Right atrium auricular region (tissue), 2 donors: Measurements from ENCODE around the gene CDK2AP2. TPM values are rescaled to one million over a fixed set of nuclear protein-coding genes. Genes with fewer than 3 reads are reported as not detected.

Experiments used
- DNase-seq: peaks from one replicate; pipeline ENCODE4 v3.0.0-alpha.2; 2019; ENCODE audit warnings: low spot score
- H3K27ac ChIP-seq, 2 donors: fragments of 200-600 bp; sonication (generic); 1 replicate in 1 of 2; 2 replicates in 1 of 2; pipeline ENCODE4 v1.5.1; 2016 to 2019
- H3K27me3 ChIP-seq, 2 donors: fragments of 200-600 bp; sonication (generic); one replicate each; pipeline versions ENCODE4 v1.5.1 to v1.6.0; 2017 to 2019
- H3K36me3 ChIP-seq: fragments of 200-600 bp; sonication (generic); one replicate; pipeline ENCODE4 v1.5.1; 2016
- H3K4me1 ChIP-seq, 2 donors: fragments of 200-600 bp; sonication (generic); one replicate each; pipeline versions ENCODE4 v1.5.1 to v1.6.0; 2017 to 2019
- H3K4me3 ChIP-seq, 2 donors: fragments of 200-600 bp; sonication (generic); 1 replicate in 1 of 2; 2 replicates in 1 of 2; pipeline ENCODE4 v1.5.1; 2017 to 2019; ENCODE audit warnings: mild to moderate bottlenecking in 1 of 2, moderate library complexity in 1 of 2
- H3K9me3 ChIP-seq, 2 donors: fragments of 200-600 bp; sonication (generic); one replicate each; pipeline ENCODE4 v1.5.1; 2019
- microRNA-seq, 2 donors: library from miRNA; unstranded; fragments of <30 nt; microRNA quantifications; one replicate each; pipeline ENCODE4, GENCODE V29; 2016 to 2017; ENCODE audit warnings: borderline number of aligned reads in 2 of 2, borderline replicate concordance in 1 of 2
- total RNA-seq, 2 donors: library from RNA; depleted of rRNA; stranded (reverse); fragments of >200 nt; gene quantifications; one replicate each; pipeline ENCODE4 v1.1.0, GENCODE V29; 2016
- TF ChIP-seq, protein P1 (sequence below), 2 donors: fragments of 200-600 bp; sonication (generic); IDR thresholded peaks; one replicate each; pipeline ENCODE4 v1.5.1; 2019; ENCODE audit warnings: antibody characterized with exemption in 2 of 2

The CDK2AP2 gene
- total RNA-seq, 2 donors from 2014 or later, result 49.1 to 70.0 TPM

DNA sequence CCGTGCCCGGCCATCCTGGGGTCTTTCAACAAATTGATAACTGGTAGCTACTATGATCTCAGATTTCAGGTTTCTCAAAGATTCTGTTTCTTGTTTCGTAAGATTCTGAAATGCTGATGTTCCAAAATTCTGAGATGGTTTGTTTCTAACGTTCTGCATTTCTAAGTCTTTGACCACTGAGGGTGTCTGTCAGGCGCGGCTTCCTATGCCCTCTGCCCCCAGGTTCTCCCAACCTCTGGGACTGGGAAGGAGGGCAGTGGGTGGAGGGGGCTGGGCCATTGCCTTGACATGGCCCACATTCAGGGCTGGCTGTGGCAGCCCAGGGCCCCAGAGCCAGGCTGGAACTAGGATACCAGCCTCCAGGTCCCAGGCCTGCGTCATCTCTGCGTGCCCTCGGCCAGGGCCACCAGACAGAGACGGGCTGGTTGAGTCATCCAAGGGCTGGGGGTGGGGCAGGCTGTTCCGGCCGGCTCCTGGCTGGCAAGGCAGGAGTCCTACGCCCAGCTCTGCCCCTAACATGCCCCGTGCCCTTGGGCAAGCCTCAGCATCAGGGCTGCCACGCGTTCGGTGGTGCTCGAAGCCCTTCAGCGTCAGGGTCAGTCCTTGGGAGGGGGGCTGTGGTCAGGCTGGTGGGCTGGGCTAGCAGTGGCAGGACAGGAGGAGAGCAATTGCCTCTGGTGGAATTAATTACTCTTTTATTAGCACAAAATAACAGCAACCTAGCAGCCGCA lies 44.1 kb downstream of the CDK2AP2 start:
- H3K9me3 ChIP-seq, result no peaks in the 10 kb centered on the region
- no peaks in the 10 kb centered on the region for H3K27me3 ChIP-seq
- peak; percentile 75 for DNase-seq
- H3K36me3 ChIP-seq, result no peaks in the 10 kb centered on the region
- H3K4me3 ChIP-seq, result peak overlapping the region; percentile 42 to 66
- TF ChIP-seq, protein P1, sequence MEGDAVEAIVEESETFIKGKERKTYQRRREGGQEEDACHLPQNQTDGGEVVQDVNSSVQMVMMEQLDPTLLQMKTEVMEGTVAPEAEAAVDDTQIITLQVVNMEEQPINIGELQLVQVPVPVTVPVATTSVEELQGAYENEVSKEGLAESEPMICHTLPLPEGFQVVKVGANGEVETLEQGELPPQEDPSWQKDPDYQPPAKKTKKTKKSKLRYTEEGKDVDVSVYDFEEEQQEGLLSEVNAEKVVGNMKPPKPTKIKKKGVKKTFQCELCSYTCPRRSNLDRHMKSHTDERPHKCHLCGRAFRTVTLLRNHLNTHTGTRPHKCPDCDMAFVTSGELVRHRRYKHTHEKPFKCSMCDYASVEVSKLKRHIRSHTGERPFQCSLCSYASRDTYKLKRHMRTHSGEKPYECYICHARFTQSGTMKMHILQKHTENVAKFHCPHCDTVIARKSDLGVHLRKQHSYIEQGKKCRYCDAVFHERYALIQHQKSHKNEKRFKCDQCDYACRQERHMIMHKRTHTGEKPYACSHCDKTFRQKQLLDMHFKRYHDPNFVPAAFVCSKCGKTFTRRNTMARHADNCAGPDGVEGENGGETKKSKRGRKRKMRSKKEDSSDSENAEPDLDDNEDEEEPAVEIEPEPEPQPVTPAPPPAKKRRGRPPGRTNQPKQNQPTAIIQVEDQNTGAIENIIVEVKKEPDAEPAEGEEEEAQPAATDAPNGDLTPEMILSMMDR (IDR thresholded peaks at IDR 0.05), result no peak
- peak overlapping the region; percentile 91 to 92 for H3K27ac ChIP-seq
- peaks cover 0 to 35% of the 10 kb centered on the region in 2 donors for H3K4me1 ChIP-seq

DNA sequence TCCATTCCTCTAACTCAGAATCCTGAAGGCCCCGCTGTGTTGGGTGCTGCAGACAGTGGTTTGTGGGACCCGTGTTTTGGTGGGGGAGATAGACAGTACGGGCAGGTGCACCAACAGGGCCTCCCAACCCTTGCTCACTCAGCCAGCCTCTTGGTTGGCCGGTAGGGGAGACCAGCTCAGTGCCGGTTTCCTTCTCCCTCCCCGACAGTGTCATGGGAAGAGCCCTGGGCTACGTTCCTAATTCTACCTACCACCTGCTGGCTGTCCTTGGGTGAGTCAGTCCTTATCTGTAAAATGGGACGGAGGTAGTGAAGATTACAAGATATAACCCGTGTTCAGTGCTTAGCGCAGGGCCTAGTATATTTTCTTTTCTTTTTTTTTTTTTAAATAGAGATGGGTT lies 44.8 kb downstream of the CDK2AP2 start:
- no peak for DNase-seq
- Histone ChIP-seq H3K4me1 (peaks cover 0 to 29% of the 10 kb centered on the region in 2 donors), H3K36me3 (no peaks in the 10 kb centered on the region), H3K27ac (no peak overlapping the region), H3K27me3 (no peaks in the 10 kb centered on the region), H3K9me3 (no peaks in the 10 kb centered on the region), H3K4me3 (no peak overlapping the region)
- TF ChIP-seq, protein P1 (IDR thresholded peaks at IDR 0.05), result no peak

DNA sequence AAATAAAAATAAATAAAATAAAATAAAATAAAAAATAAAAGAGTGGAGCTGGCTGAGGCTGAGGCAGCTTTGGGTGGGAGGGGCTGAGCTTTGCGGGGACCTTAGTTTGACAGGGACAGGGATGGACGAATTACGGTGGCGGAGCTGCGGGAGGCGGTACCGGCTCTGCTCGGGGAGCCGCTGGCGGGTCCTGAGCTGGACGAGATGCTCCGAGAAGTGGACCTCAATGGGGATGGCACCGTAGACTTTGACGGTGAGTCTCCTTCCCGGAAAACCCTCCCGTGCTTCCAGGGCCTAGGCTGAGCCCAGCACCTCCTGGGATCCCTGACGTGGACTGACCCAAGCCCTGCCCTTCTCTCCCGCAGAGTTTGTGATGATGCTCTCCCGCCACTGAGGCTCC lies 49.7 kb downstream of the CDK2AP2 start:
- TF ChIP-seq, protein P1 (IDR thresholded peaks at IDR 0.05), result no peak
- DNase-seq, result no peak
- Histone ChIP-seq H3K4me1 (no peaks in the 10 kb centered on the region), H3K4me3 (no peak overlapping the region), H3K9me3 (no peaks in the 10 kb centered on the region), H3K27ac (no peak overlapping the region), H3K36me3 (no peaks in the 10 kb centered on the region), H3K27me3 (no peaks in the 10 kb centered on the region)

DNA sequence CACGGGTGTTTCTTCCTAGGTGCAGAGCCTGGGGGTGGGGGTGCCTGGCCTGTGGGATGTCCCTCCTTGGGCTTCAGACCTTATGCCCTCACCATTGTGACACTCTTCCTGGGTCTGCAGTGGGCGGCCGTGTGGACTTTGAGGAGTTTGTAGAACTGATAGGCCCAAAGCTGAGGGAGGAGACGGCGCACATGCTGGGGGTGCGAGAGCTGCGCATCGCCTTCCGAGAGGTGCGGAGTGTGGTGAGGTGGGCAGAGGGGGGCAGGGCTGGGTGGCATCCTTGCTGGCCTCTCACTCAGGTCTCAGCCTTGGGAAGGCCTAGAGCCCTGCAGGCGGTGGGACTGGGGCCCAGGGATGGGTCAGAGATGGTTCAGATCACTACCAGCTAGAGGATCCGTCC lies 50.5 kb downstream of the CDK2AP2 start:
- no peaks in the 10 kb centered on the region for H3K36me3 ChIP-seq
- no peak for DNase-seq
- TF ChIP-seq, protein P1 (IDR thresholded peaks at IDR 0.05), result no peak
- no peak overlapping the region for H3K4me3 ChIP-seq
- no peaks in the 10 kb centered on the region for H3K4me1 ChIP-seq
- H3K9me3 ChIP-seq, result no peaks in the 10 kb centered on the region
- H3K27me3 ChIP-seq, result no peaks in the 10 kb centered on the region
- no peak overlapping the region for H3K27ac ChIP-seq

Small RNAs within 50 kb of the gene (microRNA-seq; reads per million reads assigned to microRNA genes)
- 0 reads per million in 2 donors for gene MIR6752

Other genes starting within 250 kb of the CDK2AP2 start
- gene GRK2, start 241.7 kb downstream of the CDK2AP2 start, total RNA-seq, result 10 to 100 TPM; 52.7 to 55.9 TPM
- gene ANKRD13D, start 218.9 kb downstream of the CDK2AP2 start, total RNA-seq, result 10 to 100 TPM; 14.1 to 14.9 TPM
- gene SSH3, start 204.6 kb downstream of the CDK2AP2 start, total RNA-seq, result 10 to 100 TPM; 14.7 to 23.6 TPM
- gene POLD4, start 154.6 kb downstream of the CDK2AP2 start, total RNA-seq, result 100 to 1,000 TPM; 115 to 136 TPM
- 10 to 100 TPM in 1 of 2 donors, 1 to 10 TPM in 1; 2.7 to 18.0 TPM for gene CLCF1, start 134.6 kb downstream of the CDK2AP2 start, total RNA-seq
- 1 to 10 TPM; 6.2 to 6.5 TPM for gene RAD9A, start 116.2 kb downstream of the CDK2AP2 start, total RNA-seq
- 100 to 1,000 TPM in 1 of 2 donors, 10 to 100 TPM in 1; 97.8 to 112 TPM for gene PPP1CA, start 106.3 kb downstream of the CDK2AP2 start, total RNA-seq
- gene TBC1D10C, start 104.1 kb downstream of the CDK2AP2 start, total RNA-seq, result 1 to 10 TPM in 1 of 2 donors, under 1 TPM in 1; 0.33 to 1.4 TPM
- 1 to 10 TPM; 9.7 to 9.9 TPM for gene CARNS1, start 92.5 kb downstream of the CDK2AP2 start, total RNA-seq
- gene RPS6KB2, start 79.7 kb downstream of the CDK2AP2 start, total RNA-seq, result 10 to 100 TPM; 35.5 to 44.6 TPM
- gene PTPRCAP, start 70.5 kb downstream of the CDK2AP2 start, total RNA-seq, result 1 to 10 TPM; 1.9 to 2.8 TPM
- gene CORO1B, start 64.7 kb downstream of the CDK2AP2 start, total RNA-seq, result 10 to 100 TPM; 16.0 to 25.5 TPM
- not detected for gene GPR152, start 55.4 kb downstream of the CDK2AP2 start, total RNA-seq
- gene CABP4, start 52.8 kb downstream of the CDK2AP2 start, total RNA-seq, result 1 to 10 TPM in 1 of 2 donors, not detected in 1; 1.3 TPM
- 100 to 1,000 TPM in 1 of 2 donors, 10 to 100 TPM in 1; 74.4 to 140 TPM for gene TMEM134, start 38.9 kb downstream of the CDK2AP2 start, total RNA-seq
- 10 to 100 TPM; 49.2 to 78.0 TPM for gene AIP, start 25.1 kb downstream of the CDK2AP2 start, total RNA-seq
- gene PITPNM1, start 2.8 kb downstream of the CDK2AP2 start, total RNA-seq, result 10 to 100 TPM; 10.7 to 30.7 TPM
- not detected for gene CABP2, start 15.3 kb upstream of the CDK2AP2 start, total RNA-seq
- 100 to 1,000 TPM; 249 to 944 TPM for gene GSTP1, start 75.7 kb upstream of the CDK2AP2 start, total RNA-seq
- 100 to 1,000 TPM; 424 to 522 TPM for gene NDUFV1, start 98.8 kb upstream of the CDK2AP2 start, total RNA-seq
- 10 to 100 TPM; 29.8 to 78.6 TPM for gene NUDT8, start 121.8 kb upstream of the CDK2AP2 start, total RNA-seq
- not detected for gene TBX10, start 131.6 kb upstream of the CDK2AP2 start, total RNA-seq
- gene ACY3, start 142.6 kb upstream of the CDK2AP2 start, total RNA-seq, result not detected
- not detected for gene ALDH3B2, start 166.5 kb upstream of the CDK2AP2 start, total RNA-seq